ENCODE data around the gene PIK3AP1.
"Not testable (repeated sequence)": the region's sequence is repeated elsewhere in the genome, so short reads cannot be mapped to it uniquely, and the experiment has no call there.

DNA sequence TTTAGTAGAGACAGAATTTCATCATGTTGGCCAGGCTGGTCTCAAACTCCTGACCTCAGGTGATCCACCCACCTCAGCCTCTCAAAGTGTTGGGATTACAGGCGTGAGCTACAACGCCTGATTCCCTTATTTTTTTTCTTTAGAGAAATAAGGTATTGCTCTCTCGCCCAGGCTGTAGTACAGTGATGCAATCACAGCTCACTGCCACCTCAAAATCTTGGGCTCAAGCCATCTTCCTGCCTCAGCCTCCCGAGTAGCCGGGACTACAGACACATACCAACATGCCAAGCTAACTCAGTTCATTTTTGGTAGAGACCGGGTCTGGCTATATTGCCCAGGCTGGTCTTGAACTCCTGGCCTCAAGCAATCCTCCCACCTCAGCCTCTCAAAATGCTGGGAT is 21.2 kb upstream of the PIK3AP1 start:
- not testable (repeated sequence) for TF ChIP-seq POLR2A, POLR2AphosphoS5 (IDR thresholded peaks at IDR 0.05)
- TF ChIP-seq, protein P1, sequence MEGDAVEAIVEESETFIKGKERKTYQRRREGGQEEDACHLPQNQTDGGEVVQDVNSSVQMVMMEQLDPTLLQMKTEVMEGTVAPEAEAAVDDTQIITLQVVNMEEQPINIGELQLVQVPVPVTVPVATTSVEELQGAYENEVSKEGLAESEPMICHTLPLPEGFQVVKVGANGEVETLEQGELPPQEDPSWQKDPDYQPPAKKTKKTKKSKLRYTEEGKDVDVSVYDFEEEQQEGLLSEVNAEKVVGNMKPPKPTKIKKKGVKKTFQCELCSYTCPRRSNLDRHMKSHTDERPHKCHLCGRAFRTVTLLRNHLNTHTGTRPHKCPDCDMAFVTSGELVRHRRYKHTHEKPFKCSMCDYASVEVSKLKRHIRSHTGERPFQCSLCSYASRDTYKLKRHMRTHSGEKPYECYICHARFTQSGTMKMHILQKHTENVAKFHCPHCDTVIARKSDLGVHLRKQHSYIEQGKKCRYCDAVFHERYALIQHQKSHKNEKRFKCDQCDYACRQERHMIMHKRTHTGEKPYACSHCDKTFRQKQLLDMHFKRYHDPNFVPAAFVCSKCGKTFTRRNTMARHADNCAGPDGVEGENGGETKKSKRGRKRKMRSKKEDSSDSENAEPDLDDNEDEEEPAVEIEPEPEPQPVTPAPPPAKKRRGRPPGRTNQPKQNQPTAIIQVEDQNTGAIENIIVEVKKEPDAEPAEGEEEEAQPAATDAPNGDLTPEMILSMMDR (IDR thresholded peaks at IDR 0.05), result not testable (repeated sequence)

Data from prostate gland (tissue), 2 donors.